Tongue (tissue), 2 donors: ENCODE data around the gene YWHAE. TPM values are rescaled to one million over a fixed set of nuclear protein-coding genes. Genes with fewer than 3 reads are reported as not detected.
"Not testable (repeated sequence)": the region's sequence is repeated elsewhere in the genome, so short reads cannot be mapped to it uniquely, and the experiment has no call there.

Experiments used
- DNase-seq: peaks from one replicate; pipeline ENCODE4 v3.0.0-alpha.2; 2015
- total RNA-seq: library from RNA; depleted of rRNA; stranded (reverse); fragments of >200 nt; gene quantifications from one replicate; pipeline ENCODE4 v1.2.3, GENCODE V29; 2014

The YWHAE gene
- total RNA-seq, 1 donor from 2014 or later = 755 TPM

GRCh38 chr17:1412185-1413110, 12.4 kb upstream of the YWHAE start:
- DNase-seq = no peak

DNA sequence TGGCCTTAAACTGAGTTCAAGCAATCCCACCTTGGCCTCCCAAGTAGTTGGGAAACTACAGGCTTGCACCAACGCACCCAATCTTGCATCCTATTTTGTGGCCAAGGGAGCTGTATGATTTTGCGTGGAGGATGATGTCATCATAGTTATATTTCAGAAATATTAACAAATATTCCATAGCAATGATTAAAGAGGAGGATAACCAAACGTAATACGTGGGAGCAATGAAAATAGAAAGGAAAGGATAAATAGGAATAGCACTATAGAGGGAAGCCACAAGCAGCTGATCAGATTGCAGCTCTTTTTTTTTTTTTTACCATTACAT, 2.2 kb upstream of the YWHAE start:
- DNase-seq = no peak

DNA sequence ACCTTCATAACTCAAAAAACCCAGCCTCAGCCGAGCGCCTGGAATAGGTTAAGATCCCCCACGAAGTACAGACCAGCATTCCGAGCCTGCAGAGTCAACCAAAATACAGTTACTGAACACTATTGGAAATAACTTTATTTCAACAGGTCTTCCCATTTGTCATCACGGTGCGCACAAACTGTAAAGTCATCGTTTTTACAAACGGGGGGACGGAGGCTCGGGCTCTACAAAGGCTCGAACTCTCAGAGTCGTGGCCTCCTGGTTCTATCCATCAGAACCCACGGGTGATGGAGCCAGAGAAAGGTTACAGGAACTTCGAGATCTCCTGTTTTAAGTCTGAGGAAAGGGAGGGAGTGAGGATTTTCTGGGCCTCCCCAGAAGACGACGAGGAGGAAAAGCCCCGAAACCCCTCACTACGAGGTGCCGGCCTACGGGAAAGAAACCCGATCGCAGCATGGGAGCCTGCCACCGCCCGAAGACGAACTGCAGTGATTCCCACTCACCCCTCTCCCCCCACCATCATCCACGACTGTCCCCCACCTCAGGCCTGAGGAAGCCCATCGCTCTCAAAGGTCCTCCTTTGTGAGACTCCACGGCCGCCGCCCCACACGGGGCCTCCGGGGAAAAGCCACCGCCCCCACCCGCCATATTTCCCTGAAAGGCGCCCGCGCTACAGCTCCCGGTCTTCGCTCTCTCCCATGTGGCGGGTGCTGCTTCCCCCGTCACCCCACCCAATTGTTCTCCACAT, 917 bp downstream of the YWHAE start:
- no peak for DNase-seq

DNA sequence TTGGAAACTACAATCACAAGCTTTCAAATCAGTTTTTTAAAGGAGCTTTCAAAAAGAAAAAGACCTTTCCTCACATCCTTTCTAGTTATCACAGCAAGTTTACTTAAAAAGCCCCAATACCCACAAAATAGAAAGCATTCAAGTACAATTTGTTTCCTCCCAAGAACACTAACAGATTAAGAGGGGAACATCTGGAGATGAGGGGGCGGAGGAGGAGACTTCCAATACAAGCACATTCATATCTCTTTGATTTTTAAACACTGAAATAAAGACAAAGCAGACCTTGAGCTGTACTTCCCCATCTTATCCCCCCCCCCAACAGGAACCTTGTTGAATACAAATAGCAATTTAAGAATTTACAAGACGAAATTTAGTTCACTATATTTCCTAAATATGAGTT, 2.0 kb downstream of the YWHAE start:
- peak; percentile 35 for DNase-seq

GRCh38 chr17:1395876-1396665, 4.0 kb downstream of the YWHAE start:
- DNase-seq = not testable (repeated sequence)

DNA sequence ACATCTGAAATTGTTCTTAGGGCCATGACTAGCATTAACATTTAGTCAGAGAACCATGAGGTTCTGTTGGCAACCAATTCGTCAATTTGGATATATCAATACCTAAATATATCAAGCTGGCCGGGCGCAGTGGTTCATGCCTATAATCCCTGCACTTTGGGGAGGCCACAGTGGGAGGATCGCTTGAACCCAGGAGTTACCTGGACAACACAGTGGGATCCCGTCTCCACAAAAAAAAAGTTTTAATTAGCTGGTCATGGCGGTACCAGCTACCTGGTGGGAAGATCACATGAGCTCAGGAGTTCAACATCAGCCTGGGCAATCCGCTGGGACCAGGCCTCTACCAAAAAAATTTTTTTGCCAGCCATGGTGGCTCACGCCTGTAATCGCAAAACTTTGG, 8.4 kb downstream of the YWHAE start:
- DNase-seq = no peak

- DNase-seq = no peak
Measured at GRCh38 chr17:1390432-1391367, 9.3 kb downstream of the YWHAE start.

GRCh38 chr17:1387490-1388227, 12.4 kb downstream of the YWHAE start:
- DNase-seq = not testable (repeated sequence)

DNA sequence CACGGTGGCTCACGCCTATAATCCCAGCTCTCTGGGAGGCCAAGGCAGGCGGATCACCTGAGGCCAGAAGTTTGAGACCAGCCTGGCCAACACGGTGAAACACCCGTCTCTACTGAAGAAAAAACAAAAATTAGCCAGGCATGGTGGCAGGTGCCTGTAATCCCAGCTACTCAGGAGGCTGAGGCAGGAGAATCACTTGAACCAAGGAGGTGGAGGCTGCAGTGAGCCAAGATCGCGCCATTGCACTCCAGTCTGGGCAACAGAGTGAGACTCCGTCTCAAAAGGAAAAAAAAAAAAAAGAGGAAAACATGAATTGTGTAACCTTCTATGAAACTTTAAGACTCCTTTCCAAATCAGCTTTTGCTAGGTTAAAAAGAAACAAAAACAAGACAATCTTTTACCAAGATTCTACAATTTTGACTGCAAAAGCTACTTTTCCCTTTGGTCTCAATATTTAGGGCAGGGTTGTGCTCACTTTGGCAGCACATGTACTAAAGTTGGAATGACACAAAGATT, 13.3 kb downstream of the YWHAE start:
- not testable (repeated sequence) for DNase-seq

DNA sequence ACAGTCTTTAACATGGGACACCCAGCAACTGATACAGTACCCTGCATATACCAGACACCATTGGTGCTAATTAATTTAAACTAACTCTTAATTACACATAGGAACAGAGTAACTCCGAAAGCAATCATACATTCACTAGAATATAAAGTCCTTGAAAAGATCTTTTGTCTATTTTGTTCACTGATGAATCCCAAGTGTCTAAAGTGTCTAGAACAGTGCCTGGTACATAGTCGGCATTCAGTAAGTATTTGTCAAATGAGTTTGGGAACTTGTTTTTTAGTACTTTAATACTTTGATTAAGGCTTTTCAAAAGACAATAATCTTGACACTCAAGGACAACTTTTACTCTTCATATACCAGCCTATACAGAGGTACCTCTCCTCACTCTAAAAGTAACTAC, 13.8 kb downstream of the YWHAE start:
- no peak for DNase-seq

- no peak for DNase-seq
Measured at GRCh38 chr17:1385861-1386260, 14.2 kb downstream of the YWHAE start.

GRCh38 chr17:1384905-1385435, 15.1 kb downstream of the YWHAE start:
- no peak for DNase-seq

- no peak for DNase-seq
Measured at GRCh38 chr17:1379930-1380313, 20.1 kb downstream of the YWHAE start.

GRCh38 chr17:1379208-1379929, 20.7 kb downstream of the YWHAE start:
- DNase-seq = no peak

DNA sequence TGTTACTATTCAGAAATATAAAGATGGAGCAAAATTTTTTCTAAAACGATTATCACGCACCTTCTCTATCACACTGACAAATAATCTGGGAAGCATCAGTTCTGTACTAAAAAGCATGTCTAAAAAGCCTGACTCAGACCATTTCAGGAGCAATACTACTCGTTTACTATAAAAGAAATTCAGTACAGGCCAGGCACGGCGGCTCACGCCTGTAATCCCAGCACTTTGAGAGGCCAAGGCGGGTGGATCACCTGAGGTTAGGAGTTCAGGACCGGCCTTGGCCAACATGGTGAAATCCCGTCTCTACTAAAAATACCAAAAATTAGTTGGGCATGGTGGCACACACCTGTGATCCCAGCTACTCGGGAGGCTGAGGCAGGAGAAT, 21.6 kb downstream of the YWHAE start:
- not testable (repeated sequence) for DNase-seq

DNA sequence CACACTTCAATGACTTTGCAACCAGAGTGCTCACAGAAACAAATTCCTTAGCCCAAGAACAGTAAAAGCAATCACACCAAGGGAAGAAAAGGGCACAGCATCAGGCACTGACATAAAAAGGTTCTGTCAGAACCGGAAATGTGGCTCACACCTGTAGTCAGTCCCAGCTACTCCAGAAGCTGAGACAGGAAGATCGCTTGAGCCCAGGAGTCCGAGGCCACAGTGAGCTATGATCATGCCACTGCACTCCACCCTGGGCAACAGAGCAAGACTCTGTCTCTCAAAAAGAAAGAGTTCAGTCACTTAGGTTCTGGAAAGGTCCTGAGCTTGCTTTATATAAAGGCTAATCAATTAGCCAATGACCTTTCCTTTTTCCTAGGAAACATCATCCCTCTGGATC, 22.7 kb downstream of the YWHAE start:
- no peak for DNase-seq

- DNase-seq = no peak
Measured at GRCh38 chr17:1376061-1376460, 24.0 kb downstream of the YWHAE start.

DNA sequence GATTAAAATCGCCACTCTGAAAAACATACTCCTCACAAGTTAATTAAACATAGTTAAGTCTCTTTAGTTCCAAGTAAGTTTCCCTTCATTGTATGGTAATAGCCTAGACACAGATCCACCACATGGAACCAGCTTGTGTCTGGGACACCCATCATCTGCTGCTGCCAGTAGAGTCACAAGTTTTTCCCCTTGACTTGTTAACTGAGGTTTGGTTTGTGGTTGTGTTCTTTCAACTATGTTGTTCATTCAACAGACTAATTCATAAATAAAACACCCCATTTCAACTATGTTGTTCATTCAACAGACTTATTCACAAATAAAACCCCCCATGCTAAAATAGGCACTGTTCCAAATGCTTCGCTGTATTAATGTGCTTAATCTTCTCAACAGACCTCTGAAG, 24.4 kb downstream of the YWHAE start:
- no peak for DNase-seq

GRCh38 chr17:1374431-1375177, 25.4 kb downstream of the YWHAE start:
- no peak for DNase-seq
